AG04450 (cell line): ENCODE data around the gene GNGT2. TPM values are rescaled to one million over a fixed set of nuclear protein-coding genes. Genes with fewer than 3 reads are reported as not detected.

ENCODE experiments used
- CTCF ChIA-PET: fragments of 300-600, 350-600 bp; formaldehyde crosslinking; extraction: SDS; loops from one replicate; lab custom pipeline; 2022; ENCODE audit warnings: antibody characterized with exemption, inconsistent platforms; lab: Charles Lee
- POLR2A ChIA-PET: fragments of 350-600 bp; formaldehyde crosslinking; extraction: SDS; loops from one replicate; lab custom pipeline; 2021; ENCODE audit warnings: antibody characterized with exemption, inconsistent platforms; lab: Yijun Ruan, JAX
- DNase-seq: peaks from one replicate; pipeline ENCODE4 v3.0.0-alpha.2; 2011; ENCODE audit warnings: low read depth, low spot score
- H3K27ac ChIP-seq: one replicate; pipeline ENCODE4 v1.5.1; 2012; ENCODE audit warnings: low read depth, low read length, control low read depth
- H3K27me3 ChIP-seq: one replicate; pipeline ENCODE4 v1.6.0; 2012; ENCODE audit warnings: low read length; ENCODE audit not compliant: control insufficient read depth, insufficient read depth
- H3K4me3 ChIP-seq: 2 replicates; pipeline ENCODE4 v1.5.1; 2011; ENCODE audit warnings: mild to moderate bottlenecking, low read depth, low read length, control low read depth
- H3K9me3 ChIP-seq: 2 replicates; pipeline ENCODE4 v1.5.1; 2012; ENCODE audit warnings: low read length; ENCODE audit not compliant: control insufficient read depth, insufficient read depth
- CTCF ChIP-seq: IDR thresholded peaks from 2 replicates; pipeline ENCODE4 v1.5.1; 2011; ENCODE audit warnings: low read depth, low read length, control low read depth, inconsistent platforms
- polyA plus RNA-seq: library from polyadenylated mRNA; depleted of rRNA; stranded (reverse); fragments of >200 nt; gene quantifications from 2 replicates; pipeline ENCODE4 v1.2.3, GENCODE V29; 2011

The GNGT2 gene
- polyA plus RNA-seq, 1 experiment, result 0.16 TPM

GRCh38 chr17:49213847-49214246, 3.5 kb upstream of the GNGT2 start:
- H3K4me3 ChIP-seq, result no peak overlapping the region
- no peak for TF ChIP-seq CTCF
- ChIA-PET POLR2A (no interaction called here), CTCF (interaction anchor here (1.6 kb wide), 1 partner anchor 13 kb away, joined by 5 read pairs; no protein-coding TSS in a partner anchor)
- H3K27me3 ChIP-seq, result peaks cover 4% of the 10 kb centered on the region
- no peaks in the 10 kb centered on the region for H3K9me3 ChIP-seq
- no peak overlapping the region for H3K27ac ChIP-seq
- DNase-seq, result no peak

- no peak for DNase-seq
- H3K4me3 ChIP-seq, result no peak overlapping the region
- H3K9me3 ChIP-seq, result no peaks in the 10 kb centered on the region
- no peak overlapping the region for H3K27ac ChIP-seq
- ChIA-PET CTCF (interaction anchor here (1.1 to 1.6 kb wide), 2 partner anchors 9 to 14 kb away, joined by 4 to 5 read pairs; no protein-coding TSS in a partner anchor), POLR2A (no interaction called here)
- peaks cover 4% of the 10 kb centered on the region for H3K27me3 ChIP-seq
- no peak for TF ChIP-seq CTCF
Observed at GRCh38 chr17:49213399-49213798, 3.0 kb upstream of the GNGT2 start.

- DNase-seq, result no peak
- H3K9me3 ChIP-seq, result no peaks in the 10 kb centered on the region
- no peak overlapping the region for H3K4me3 ChIP-seq
- POLR2A ChIA-PET, result no interaction called here
- CTCF ChIA-PET, result interaction anchor here (1.2 to 2.9 kb wide), 2 partner anchors 18 to 29 kb away, joined by 3 to 10 read pairs; no protein-coding TSS in a partner anchor
- no peak for TF ChIP-seq CTCF
- peaks cover 11% of the 10 kb centered on the region for H3K27me3 ChIP-seq
- H3K27ac ChIP-seq, result no peak overlapping the region
Observed at GRCh38 chr17:49209061-49209571, 1.3 kb downstream of the GNGT2 start.

- DNase-seq, result no peak
- POLR2A ChIA-PET, result no interaction called here
- peaks cover 15% of the 10 kb centered on the region for H3K27me3 ChIP-seq
- H3K27ac ChIP-seq, result no peak overlapping the region
- no peak for TF ChIP-seq CTCF
- CTCF ChIA-PET, result interaction anchor here (0.9 to 1.6 kb wide), 2 partner anchors 23 to 25 kb away, joined by 3 to 6 read pairs; no protein-coding TSS in a partner anchor
- no peak overlapping the region for H3K4me3 ChIP-seq
- H3K9me3 ChIP-seq, result no peaks in the 10 kb centered on the region
Observed at GRCh38 chr17:49204516-49204915, 5.9 kb downstream of the GNGT2 start.

GRCh38 chr17:49203796-49204195, 6.6 kb downstream of the GNGT2 start:
- Histone ChIP-seq H3K27me3 (peaks cover 15% of the 10 kb centered on the region), H3K9me3 (no peaks in the 10 kb centered on the region), H3K27ac (no peak overlapping the region), H3K4me3 (no peak overlapping the region)
- ChIA-PET POLR2A (no interaction called here), CTCF (interaction anchor here (1.6 kb wide), 1 partner anchor 24 kb away, joined by 6 read pairs; no protein-coding TSS in a partner anchor)
- TF ChIP-seq CTCF, result no peak
- DNase-seq, result no peak
